ENCODE results near the gene IGSF21.

DNA sequence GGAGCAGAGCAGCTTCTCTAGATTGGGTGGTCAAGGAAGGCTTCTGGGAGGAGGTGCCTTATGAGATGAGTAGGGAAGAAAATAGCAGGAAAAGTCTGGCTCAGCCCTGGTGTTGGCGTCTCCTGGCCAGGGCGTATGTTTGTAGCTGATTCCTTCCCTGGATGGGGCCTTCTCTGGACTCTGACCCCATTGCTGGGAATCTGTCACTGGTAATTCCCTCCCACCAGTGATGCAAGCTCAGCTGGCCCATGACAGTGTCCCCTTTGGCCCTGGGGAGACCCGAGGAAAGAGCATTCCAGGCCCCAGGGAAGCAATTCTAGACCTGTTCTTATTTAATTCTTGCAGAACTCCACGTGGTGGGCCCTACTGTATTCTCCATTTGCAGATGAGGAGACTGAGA lies 20.7 kb downstream of the IGSF21 start:
- no peak for TF ChIP-seq POLR2A (IDR thresholded peaks at IDR 0.05; ENCODE audit: low read length)
- no peak for TF ChIP-seq GATA1 (IDR thresholded peaks at IDR 0.05; ENCODE audit: low read depth, low read length)
